H1 (cell line): ENCODE data around the gene GPR21. TPM values are rescaled to one million over a fixed set of nuclear protein-coding genes. Genes with fewer than 3 reads are reported as not detected.

Source experiments
- CTCF ChIA-PET: fragments of 300-600 bp; sonication (Branson Sonifier 250); formaldehyde crosslinking; loops from one replicate; lab custom pipeline; 2021; ENCODE audit not compliant: partially characterized antibody; lab: Charles Lee
- POLR2A ChIA-PET: fragments of 300-600 bp; sonication (Branson Sonifier 250); formaldehyde crosslinking; loops from one replicate; lab custom pipeline; 2021; ENCODE audit warnings: inconsistent platforms; ENCODE audit not compliant: partially characterized antibody; lab: Charles Lee
- DNase-seq, 2 experiments: peaks; one replicate each; pipeline versions ENCODE4 v3.0.0 to v3.0.0-alpha.2; 2010 to 2022; ENCODE audit warnings: low spot score in 2 of 2, low read depth in 1 of 2, mixed read lengths in 1 of 2
- FAIRE-seq: peaks from 2 replicates; lab custom pipeline; 2011; peaks lifted over from hg19 to GRCh38; lab: Jason Lieb, UNC
- H2AFZ ChIP-seq: 2 replicates; pipeline ENCODE4 v1.8.1; 2012; ENCODE audit warnings: low read length, inconsistent platforms
- H2AK5ac ChIP-seq: 2 replicates; pipeline ENCODE4 v1.6.1; 2013; ENCODE audit warnings: low read depth, low read length
- H2BK120ac ChIP-seq: replicated peaks from 2 replicates; pipeline ENCODE3; 2013; ENCODE audit warnings: low read depth, low read length, inconsistent platforms
- H2BK12ac ChIP-seq: 2 replicates; pipeline ENCODE4 v1.6.1; 2013; ENCODE audit warnings: low read depth, low read length
- H2BK15ac ChIP-seq: 2 replicates; pipeline ENCODE4 v1.6.1; 2013; ENCODE audit warnings: low read length
- H2BK20ac ChIP-seq: 2 replicates; pipeline ENCODE4 v1.6.1; 2013; ENCODE audit warnings: low read length
- H2BK5ac ChIP-seq: 2 replicates; pipeline ENCODE4 v1.6.1; 2013; ENCODE audit warnings: low read depth, low read length
- H3K14ac ChIP-seq: 2 replicates; pipeline ENCODE4 v1.6.1; 2013; ENCODE audit warnings: inconsistent platforms; ENCODE audit not compliant: insufficient read length
- H3K18ac ChIP-seq: 2 replicates; pipeline ENCODE4 v1.6.1; 2013; ENCODE audit warnings: low read length; ENCODE audit errors: extremely low read depth
- H3K23ac ChIP-seq: 2 replicates; pipeline ENCODE4 v1.6.1; 2013; ENCODE audit warnings: inconsistent platforms; ENCODE audit not compliant: insufficient read length
- H3K23me2 ChIP-seq: 2 replicates; pipeline ENCODE4 v1.6.1; 2013; ENCODE audit warnings: low read depth, low read length
- H3K27ac ChIP-seq: 2 replicates; pipeline ENCODE4 v1.6.1; 2011; ENCODE audit warnings: low read depth, low read length, inconsistent platforms
- H3K27me3 ChIP-seq, 4 experiments: replicated peaks in 1 of 4; 1 replicate in 1 of 4; 2 replicates in 3 of 4; pipeline versions ENCODE4 v1.6.1 to v1.8.1; 2011 to 2013; ENCODE audit warnings: low read length in 3 of 4, mild to moderate bottlenecking in 3 of 4, inconsistent platforms in 2 of 4, mixed read lengths in 2 of 4, moderate library complexity in 1 of 4; ENCODE audit not compliant: control insufficient read depth in 3 of 4, insufficient read depth in 3 of 4; ENCODE audit errors: extremely low read depth in 1 of 4
- H3K36me3 ChIP-seq, 4 experiments: 2 replicates each; pipeline versions ENCODE4 v1.6.1 to v1.8.1; 2011 to 2013; ENCODE audit warnings: mild to moderate bottlenecking in 4 of 4, low read length in 3 of 4, moderate library complexity in 2 of 4, control low read depth in 1 of 4, inconsistent platforms in 1 of 4; ENCODE audit not compliant: insufficient read depth in 4 of 4, control insufficient read depth in 2 of 4
- H3K4ac ChIP-seq: replicated peaks from 2 replicates; pipeline ENCODE3; 2013; ENCODE audit warnings: low read length, low read depth, mixed read lengths, inconsistent platforms; ENCODE audit not compliant: insufficient read length
- H3K4me1 ChIP-seq, 4 experiments: replicated peaks in 1 of 4; 1 replicate in 1 of 4; 2 replicates in 3 of 4; pipeline versions ENCODE4 v1.6.1 to v1.8.1; 2011 to 2013; ENCODE audit warnings: low read length in 3 of 4, inconsistent platforms in 2 of 4, mixed read lengths in 1 of 4; ENCODE audit not compliant: insufficient read depth in 4 of 4, control insufficient read depth in 3 of 4
- H3K4me2 ChIP-seq, 2 experiments: 2 replicates each; pipeline versions ENCODE4 v1.6.1 to v1.8.1; 2011 to 2013; ENCODE audit warnings: low read depth in 2 of 2, low read length in 2 of 2, control low read depth in 1 of 2, inconsistent platforms in 1 of 2, mild to moderate bottlenecking in 1 of 2; ENCODE audit not compliant: insufficient read depth in 1 of 2
- H3K4me3 ChIP-seq, 4 experiments: fragments of 200-600, 300-600 bp in 1 of 4; sonication (generic), shearing (Covaris generic), sonication (Bioruptor Twin) in 1 of 4; 2 replicates each; pipeline versions ENCODE4 v1.5.1 to v1.8.1; 2011 to 2016; ENCODE audit warnings: low read length in 4 of 4, low read depth in 3 of 4, control low read depth in 2 of 4, inconsistent platforms in 2 of 4, mild to moderate bottlenecking in 2 of 4, mixed read lengths in 1 of 4, moderate library complexity in 1 of 4; ENCODE audit not compliant: insufficient read depth in 2 of 4; ENCODE audit errors: extremely low read depth in 1 of 4
- H3K56ac ChIP-seq: replicated peaks from 2 replicates; pipeline ENCODE3; 2013; ENCODE audit warnings: low read depth, mild to moderate bottlenecking, mixed read lengths, low read length, inconsistent platforms; ENCODE audit not compliant: insufficient read length
- H3K79me1 ChIP-seq: 2 replicates; pipeline ENCODE4 v1.6.1; 2013; ENCODE audit warnings: low read depth, low read length, control low read depth
- H3K79me2 ChIP-seq, 2 experiments: 2 replicates each; pipeline versions ENCODE4 v1.6.1 to v1.8.1; 2012 to 2013; ENCODE audit warnings: low read length in 2 of 2, mild to moderate bottlenecking in 2 of 2, inconsistent platforms in 1 of 2; ENCODE audit not compliant: insufficient read depth in 2 of 2, control insufficient read depth in 1 of 2
- H3K9ac ChIP-seq, 4 experiments: replicated peaks in 1 of 4; 1 replicate in 1 of 4; 2 replicates in 3 of 4; pipeline versions ENCODE4 v1.6.1 to v1.8.1; 2011 to 2013; ENCODE audit warnings: low read depth in 3 of 4, low read length in 3 of 4, control low read depth in 2 of 4, mild to moderate bottlenecking in 2 of 4, moderate library complexity in 2 of 4, inconsistent platforms in 1 of 4; ENCODE audit errors: extremely low read depth in 1 of 4
- H3K9me3 ChIP-seq, 2 experiments: 2 replicates each; pipeline versions ENCODE4 v1.6.1 to v1.8.1; 2012 to 2013; ENCODE audit warnings: mild to moderate bottlenecking in 2 of 2, moderate library complexity in 2 of 2, control low read depth in 1 of 2, inconsistent platforms in 1 of 2, low read depth in 1 of 2, low read length in 1 of 2, mixed read lengths in 1 of 2; ENCODE audit not compliant: insufficient read depth in 2 of 2
- H4K20me1 ChIP-seq, 2 experiments: replicated peaks in 1 of 2; 2 replicates each; pipeline versions ENCODE3 to v1.8.1; 2011 to 2013; ENCODE audit warnings: inconsistent platforms in 2 of 2, low read length in 2 of 2, mild to moderate bottlenecking in 1 of 2; ENCODE audit not compliant: insufficient read depth in 2 of 2, control insufficient read depth in 1 of 2
- H4K5ac ChIP-seq: 2 replicates; pipeline ENCODE4 v1.6.1; 2013; ENCODE audit warnings: low read length, low read depth, mixed read lengths, inconsistent platforms; ENCODE audit not compliant: insufficient read length
- H4K8ac ChIP-seq: 2 replicates; pipeline ENCODE4 v1.8.0; 2013; ENCODE audit warnings: mild to moderate bottlenecking, moderate library complexity, low read length, inconsistent platforms; ENCODE audit not compliant: insufficient read depth; ENCODE audit errors: extremely low read depth
- H4K91ac ChIP-seq: replicated peaks from 2 replicates; pipeline ENCODE3; 2013; ENCODE audit warnings: low read length, mixed read lengths, inconsistent platforms; ENCODE audit not compliant: insufficient read length
- MAFK ChIP-seq: IDR thresholded peaks from 2 replicates; pipeline ENCODE4 v1.6.1; 2012; ENCODE audit warnings: low read depth, mild to moderate bottlenecking, improper control_type of control experiment, low read length
- SP1 ChIP-seq: IDR thresholded peaks from 2 replicates; pipeline ENCODE4 v1.6.1; 2011; ENCODE audit warnings: low read depth, low read length
- TAF1 ChIP-seq: IDR thresholded peaks from 2 replicates; pipeline ENCODE4 v1.6.1; 2011; ENCODE audit warnings: mild to moderate bottlenecking, low read depth, low read length
- WGBS, 2 experiments: shearing (Covaris generic) in 1 of 2; methylation state at CpG; one replicate each; pipeline versions ENCODE4 v1.1.6 to v1.1.7; 2013 to 2015; ENCODE audit warnings: low lambda C conversion rate in 2 of 2, mixed read lengths in 2 of 2, inconsistent platforms in 1 of 2, low coverage in 1 of 2, missing lambda C conversion rate in 1 of 2; ENCODE audit not compliant: insufficient replicate concordance in 2 of 2, insufficient coverage in 1 of 2, insufficient read length in 1 of 2; ENCODE audit errors: extremely low coverage in 1 of 2, missing lambda C conversion rate in 1 of 2; 5-methylcytosine and 5-hydroxymethylcytosine counted together
- long read RNA-seq, 2 experiments: library from RNA in 1 of 2; library from capped mRNA in 1 of 2; stranded (forward); transcript quantifications; one replicate each; pipeline ENCODE4 v2.0.0, GENCODE V29; 2021; ENCODE audit warnings: inconsistent platforms in 1 of 2
- polyA minus RNA-seq, 3 experiments: library from RNA; depleted of rRNA, polyadenylated mRNA; stranded (reverse); fragments of >200 nt; gene quantifications; 1 replicate in 2 of 3; 2 replicates in 1 of 3; pipeline ENCODE4 v1.2.3, GENCODE V29; 2011
- polyA plus RNA-seq, 7 experiments: library from polyadenylated mRNA; depleted of rRNA in 3 of 7; stranded (reverse) in 5 of 7; unstranded in 2 of 7; fragments of >200 nt in 5 of 7; fragments of 200-250 nt in 2 of 7; gene quantifications; 1 replicate in 5 of 7; 2 replicates in 1 of 7; 4 replicates in 1 of 7; pipeline versions ENCODE4 v1.2.1 to v1.2.3, GENCODE V29; 2011 to 2013; ENCODE audit warnings: missing spikeins in 2 of 7, mixed read lengths in 2 of 7
- total RNA-seq: library from RNA; stranded (reverse); fragmentation: NEBNext Ultra II Directional; extraction: Animal tissue kit (Norgen Biotek cat#: 25700); gene quantifications from 2 replicates; pipeline ENCODE4 v1.2.1, GENCODE V29; 2021

GPR21 gene
- total RNA-seq = 0.58 and 0.65 TPM in 2 replicates
- 0.61 and 0.71 TPM in 2 replicates for polyA plus RNA-seq (2011; rRNA removed)
- 0.14 TPM for polyA plus RNA-seq (2011; cell fraction: cytosol; rRNA removed)
- polyA plus RNA-seq (2011; cell fraction: nucleus; rRNA removed) = 2.0 TPM
- 0.14 TPM in 1 of 4 replicates, not detected in the others for polyA plus RNA-seq (2012, experiment 1 of 2)
- not detected for polyA plus RNA-seq (2012, experiment 2 of 2)
- polyA plus RNA-seq (2013, experiment 1 of 2) = not detected
- not detected for polyA plus RNA-seq (2013, experiment 2 of 2)
- polyA minus RNA-seq (2011; rRNA and poly(A)+ RNA removed) = 27.7 and 27.9 TPM in 2 replicates
- polyA minus RNA-seq (2011; cell fraction: cytosol; rRNA and poly(A)+ RNA removed) = 1.3 TPM
- polyA minus RNA-seq (2011; cell fraction: nucleus; rRNA and poly(A)+ RNA removed) = 53.2 TPM
- long read RNA-seq, experiment 1 = 0 reads
- long read RNA-seq, experiment 2 = 0 reads

GRCh38 chr9:123033352-123033751 lies at the start of gene GPR21:
GPR21 (plus strand) TSS chr9:123033667; CDS start chr9:123034567, 900 bp downstream.
- ChIA-PET POLR2A (no interaction called here), CTCF (no interaction called here)
- Histone ChIP-seq H3K23me2 (no peaks in the 10 kb centered on the region), H2BK15ac (no peak within 1 kb of the TSS), H3K27ac (no peak within 1 kb of the TSS), H3K56ac (no peak within 1 kb of the TSS), H3K14ac (no peak within 1 kb of the TSS), H3K4me3 (no peak within 1 kb of the TSS), H3K18ac (no peak within 1 kb of the TSS), H4K5ac (no peak within 1 kb of the TSS), H3K23ac (no peak within 1 kb of the TSS), H2AK5ac (no peak within 1 kb of the TSS), H3K4ac (no peak within 1 kb of the TSS), H4K91ac (no peak within 1 kb of the TSS), H3K4me1 (peaks cover 0 to 4% (median 0%) of the 10 kb centered on the region in 4 experiments; a peak in 1 of 7 replicates), H2AFZ (no peak within 1 kb of the TSS), H3K36me3 (peaks cover 0 to 6% (median 4%) of the 10 kb centered on the region in 4 experiments; a peak in 5 of 8 replicates), H2BK120ac (no peak within 1 kb of the TSS), H3K4me2 (no peak within 1 kb of the TSS), H4K20me1 (peaks cover 0 to 2% of the 10 kb centered on the region in 2 experiments), H3K27me3 (no peaks in the 10 kb centered on the region), H4K8ac (no peak within 1 kb of the TSS), H2BK20ac (no peak within 1 kb of the TSS), H3K9me3 (no peaks in the 10 kb centered on the region), H3K79me1 (no peaks in the 10 kb centered on the region; the same call in 1 of the 2 replicates), H3K9ac (no peak within 1 kb of the TSS), H2BK12ac (no peak within 1 kb of the TSS)
- DNase-seq = no peak
- TF ChIP-seq MAFK (no peak), TAF1 (no peak), SP1 (no peak)
- TF ChIP-seq, all 59 proteins: peak for 0
- FAIRE-seq = no peak
- Histone ChIP-seq H3K79me2 (no peaks in the 10 kb centered on the region), H2BK5ac (no peak within 1 kb of the TSS)
- 82% methylated on average over 7 of the region's 7 CpGs; no CpG with 5 or more reads in 1 of the 2 experiments for WGBS, 2 experiments
